SK-N-SH (cell line): Measurements from ENCODE around the gene MCM9. TPM values are rescaled to one million over a fixed set of nuclear protein-coding genes. Genes with fewer than 3 reads are reported as not detected.

Experiments used
- CTCF ChIA-PET: fragments of 300-600, 350-600 bp; formaldehyde crosslinking; extraction: SDS; loops from one replicate; lab custom pipeline; 2021; lab: Yijun Ruan, JAX
- POLR2A ChIA-PET: fragments of 350-600 bp; sonication (Branson Sonifier 250); formaldehyde crosslinking; extraction: SDS; loops from one replicate; lab custom pipeline; 2020; ENCODE audit warnings: antibody characterized with exemption, inconsistent platforms; lab: Yijun Ruan, JAX
- DNase-seq: peaks from one replicate; pipeline ENCODE4 v3.0.0; 2012
- H2AFZ ChIP-seq: fragments of 200-600 bp; sonication (generic); 2 replicates; pipeline ENCODE4 v1.8.1; 2016; ENCODE audit warnings: antibody characterized with exemption, mild to moderate bottlenecking, low read depth
- H3F3A ChIP-seq: fragments of 200-600 bp; sonication (generic); replicated peaks from 2 replicates; pipeline ENCODE3; 2016; ENCODE audit warnings: antibody characterized with exemption, mild to moderate bottlenecking; ENCODE audit not compliant: insufficient read depth
- H3K27ac ChIP-seq, 2 experiments: fragments of 200-500 bp in 1 of 2; fragments of 200-600 bp in 1 of 2; sonication (Bioruptor generic) in 1 of 2; sonication (generic), shearing (Covaris generic) in 1 of 2; 2 replicates each; pipeline versions ENCODE4 v1.5.1 to v1.6.1; 2014 to 2016; ENCODE audit warnings: low read depth in 2 of 2, inconsistent platforms in 1 of 2, low read length in 1 of 2, mild to moderate bottlenecking in 1 of 2, mixed read lengths in 1 of 2
- H3K27me3 ChIP-seq: fragments of 200-600 bp; sonication (generic), shearing (Covaris generic); 2 replicates; pipeline ENCODE4 v1.6.1; 2016; ENCODE audit warnings: mixed run types; ENCODE audit not compliant: insufficient read depth
- H3K36me3 ChIP-seq, 2 experiments: fragments of 200-500 bp in 1 of 2; fragments of 200-600 bp in 1 of 2; sonication (Bioruptor generic) in 1 of 2; sonication (generic) in 1 of 2; replicated peaks in 1 of 2; 2 replicates each; pipeline versions ENCODE3 to v1.5.1; 2014 to 2016; ENCODE audit warnings: low read length in 1 of 2, mild to moderate bottlenecking in 1 of 2; ENCODE audit not compliant: insufficient read depth in 2 of 2, control insufficient read depth in 1 of 2
- H3K4me1 ChIP-seq, 2 experiments: fragments of 200-500 bp in 1 of 2; fragments of 200-600 bp in 1 of 2; sonication (Bioruptor generic) in 1 of 2; sonication (generic), shearing (Covaris generic) in 1 of 2; 2 replicates each; pipeline versions ENCODE4 v1.5.1 to v1.6.1; 2014 to 2016; ENCODE audit warnings: low read depth in 1 of 2, low read length in 1 of 2, mixed run types in 1 of 2; ENCODE audit not compliant: insufficient read depth in 2 of 2, control insufficient read depth in 1 of 2
- H3K4me2 ChIP-seq: fragments of 200-600 bp; sonication (generic), shearing (Covaris generic); 2 replicates; pipeline ENCODE4 v1.6.1; 2017; ENCODE audit warnings: mixed run types
- H3K4me3 ChIP-seq, 2 experiments: fragments of 200-500 bp in 1 of 2; fragments of 200-600 bp in 1 of 2; sonication (Bioruptor generic) in 1 of 2; sonication (generic), shearing (Covaris generic) in 1 of 2; 2 replicates each; pipeline versions ENCODE4 v1.5.1 to v1.8.1; 2014 to 2016; ENCODE audit warnings: low read depth in 2 of 2, inconsistent platforms in 1 of 2, low read length in 1 of 2, mild to moderate bottlenecking in 1 of 2, mixed read lengths in 1 of 2, moderate library complexity in 1 of 2
- H3K79me2 ChIP-seq: fragments of 200-600 bp; sonication (generic); 2 replicates; pipeline ENCODE4 v1.8.1; 2017; ENCODE audit warnings: mild to moderate bottlenecking; ENCODE audit not compliant: insufficient read depth
- H3K9ac ChIP-seq: fragments of 200-600 bp; sonication (generic); 2 replicates; pipeline ENCODE4 v1.6.1; 2017; ENCODE audit warnings: mixed run types
- H3K9me2 ChIP-seq: fragments of 200-600 bp; sonication (generic); 2 replicates; pipeline ENCODE4 v1.6.1; 2017; ENCODE audit warnings: mixed run types
- H3K9me3 ChIP-seq: fragments of 200-600 bp; sonication (generic); 2 replicates; pipeline ENCODE4 v1.6.1; 2017; ENCODE audit warnings: mixed run types, mild to moderate bottlenecking, moderate library complexity
- H4K20me1 ChIP-seq: fragments of 200-600 bp; sonication (generic); 2 replicates; pipeline ENCODE4 v1.6.1; 2017; ENCODE audit warnings: mild to moderate bottlenecking, mixed run types; ENCODE audit not compliant: insufficient read depth
- CHD2 ChIP-seq: fragments of 150-350 bp; IDR thresholded peaks from 2 replicates; pipeline ENCODE4 v1.6.1; 2018; ENCODE audit warnings: low read length; ENCODE audit not compliant: partially characterized antibody
- EZH2phosphoT487 ChIP-seq: fragments of 200-600 bp; sonication (generic); IDR thresholded peaks from 2 replicates; pipeline ENCODE4 v1.6.1; 2017; ENCODE audit warnings: low read depth, mixed run types, mild to moderate bottlenecking, antibody characterized with exemption, moderate library complexity, borderline replicate concordance
- FOSL2 ChIP-seq: IDR thresholded peaks from 2 replicates; pipeline ENCODE4 v1.4.0; 2012; ENCODE audit warnings: low read depth, mild to moderate bottlenecking, moderate library complexity, borderline replicate concordance
- FOXJ3 ChIP-seq: sonication (generic); formaldehyde crosslinking; IDR thresholded peaks from 2 replicates; pipeline ENCODE4 v1.5.1; 2020; ENCODE audit warnings: mild to moderate bottlenecking, missing genetic modification reagents
- GATA2 ChIP-seq: sonication (generic); formaldehyde crosslinking; IDR thresholded peaks from 2 replicates; pipeline ENCODE4 v1.5.0; 2020; ENCODE audit warnings: mild to moderate bottlenecking, missing genetic modification reagents
- JUND ChIP-seq: IDR thresholded peaks from 2 replicates; pipeline ENCODE4 v1.4.0; 2012
- MEF2A ChIP-seq: IDR thresholded peaks from 2 replicates; pipeline ENCODE4 v1.4.0; 2012; ENCODE audit warnings: low read depth, borderline replicate concordance
- MXI1 ChIP-seq: IDR thresholded peaks from 2 replicates; pipeline ENCODE4 v1.6.1; 2012; ENCODE audit warnings: mild to moderate bottlenecking, low read depth, low read length, improper control_type of control experiment
- NFIC ChIP-seq: IDR thresholded peaks from 2 replicates; pipeline ENCODE4 v1.4.0; 2012; ENCODE audit warnings: borderline replicate concordance
- NRF1 ChIP-seq: IDR thresholded peaks from 2 replicates; pipeline ENCODE4 v1.6.1; 2012; ENCODE audit warnings: low read depth, mild to moderate bottlenecking, low read length
- POLR2AphosphoS5 ChIP-seq: IDR thresholded peaks from 2 replicates; pipeline ENCODE4 v1.6.1; 2012; ENCODE audit warnings: low read depth, low read length
- RCOR1 ChIP-seq: fragments of 150-350 bp; IDR thresholded peaks from 2 replicates; pipeline ENCODE4 v1.6.1; 2017; ENCODE audit warnings: antibody characterized with exemption, low read length
- SIN3A ChIP-seq: IDR thresholded peaks from 2 replicates; pipeline ENCODE4 v1.6.1; 2012; ENCODE audit warnings: low read depth, mild to moderate bottlenecking, low read length, moderate library complexity, borderline replicate concordance
- TAF1 ChIP-seq: IDR thresholded peaks from 2 replicates; pipeline ENCODE4 v1.6.1; 2012; ENCODE audit warnings: low read depth, mild to moderate bottlenecking, low read length, moderate library complexity, borderline replicate concordance
- TEAD4 ChIP-seq: IDR thresholded peaks from 2 replicates; pipeline ENCODE4 v1.4.0; 2012; ENCODE audit warnings: mild to moderate bottlenecking, borderline replicate concordance; ENCODE audit not compliant: insufficient read depth
- USF1 ChIP-seq: IDR thresholded peaks from 2 replicates; pipeline ENCODE4 v1.4.0; 2012; ENCODE audit warnings: low read depth, borderline replicate concordance
- USF2 ChIP-seq: fragments of 150-350 bp; IDR thresholded peaks from 2 replicates; pipeline ENCODE4 v1.6.1; 2017; ENCODE audit warnings: antibody characterized with exemption, low read length, low read depth, borderline replicate concordance
- YY1 ChIP-seq: IDR thresholded peaks from 2 replicates; pipeline ENCODE4 v1.4.0; 2012; ENCODE audit warnings: low read depth, mild to moderate bottlenecking
- ZBTB33 ChIP-seq: IDR thresholded peaks from 2 replicates; pipeline ENCODE4 v1.4.0; 2012; ENCODE audit warnings: low read depth, borderline replicate concordance
- WGBS: methylation state at CpG from one replicate; pipeline ENCODE4 v1.1.6; 2017; ENCODE audit warnings: low lambda C conversion rate; 5-methylcytosine and 5-hydroxymethylcytosine counted together
- polyA plus RNA-seq, 3 experiments: library from polyadenylated mRNA; depleted of rRNA; stranded (reverse); fragments of >200 nt; gene quantifications; 2 replicates each; pipeline ENCODE4 v1.2.3, GENCODE V29; 2012

The MCM9 gene
- polyA plus RNA-seq, 1 of the 3 experiments (the other 2 are of a cell fraction) = 1.7 TPM

- ChIA-PET POLR2A (no interaction called here), CTCF (no interaction called here)
- peaks cover 0 to 3% of the 10 kb centered on the region in 2 experiments; a peak in 1 of 4 replicates for H3K4me1 ChIP-seq
- H3K9me3 ChIP-seq = no peaks in the 10 kb centered on the region
- no peak overlapping the region for H3K4me3 ChIP-seq
- H3K9ac ChIP-seq = no peak overlapping the region
- H4K20me1 ChIP-seq = no peaks in the 10 kb centered on the region
- no peak for TF ChIP-seq POLR2AphosphoS5
- TF ChIP-seq MEF2A = no peak
- no peak for TF ChIP-seq NRF1
- TF ChIP-seq TAF1 = no peak
- no peak for TF ChIP-seq ZBTB33
- TF ChIP-seq TEAD4 = no peak
- TF ChIP-seq USF1 = no peak
- TF ChIP-seq CHD2 = no peak
- no peak for TF ChIP-seq FOSL2
- TF ChIP-seq RCOR1 = no peak
- no peak for TF ChIP-seq GATA2 (CRISPR knock-in tag)
- no peak for TF ChIP-seq JUND
- TF ChIP-seq FOXJ3 (CRISPR knock-in tag) = no peak
- no peak for TF ChIP-seq SIN3A
- no peak for TF ChIP-seq NFIC
- no peak for TF ChIP-seq YY1
- no peak for TF ChIP-seq USF2
- no peak for TF ChIP-seq EZH2phosphoT487
- no peak for TF ChIP-seq MXI1
- H3K9me2 ChIP-seq = no peaks in the 10 kb centered on the region
- H3K79me2 ChIP-seq = no peaks in the 10 kb centered on the region; the same call in none of the 2 replicates
- H2AFZ ChIP-seq = no peak overlapping the region
- WGBS = 92% methylated on average over 2 of the region's 2 CpGs
- H3K27me3 ChIP-seq = no peaks in the 10 kb centered on the region
- H3F3A ChIP-seq = peaks cover 11% of the 10 kb centered on the region
- H3K4me2 ChIP-seq = no peak overlapping the region
- no peak overlapping the region for H3K27ac ChIP-seq
- no peak for DNase-seq
- peaks cover 9 to 21% of the 10 kb centered on the region in 2 experiments for H3K36me3 ChIP-seq
Observed at GRCh38 chr6:118932421-118932820, 2.5 kb downstream of the MCM9 start.
